ENCODE measurements around the gene MEGF10.

Gene MEGF10

GRCh38 chr5:127450046-127450445 lies 159.4 kb downstream of the MEGF10 start:
- no peak for DNase-seq

GRCh38 chr5:127451096-127451495 lies 160.5 kb downstream of the MEGF10 start:
- no peak for DNase-seq

GRCh38 chr5:127452626-127453025 lies 162.0 kb downstream of the MEGF10 start:
- no peak for DNase-seq

- no peak for DNase-seq
Measured at GRCh38 chr5:127471211-127471610, 180.6 kb downstream of the MEGF10 start.

DNA sequence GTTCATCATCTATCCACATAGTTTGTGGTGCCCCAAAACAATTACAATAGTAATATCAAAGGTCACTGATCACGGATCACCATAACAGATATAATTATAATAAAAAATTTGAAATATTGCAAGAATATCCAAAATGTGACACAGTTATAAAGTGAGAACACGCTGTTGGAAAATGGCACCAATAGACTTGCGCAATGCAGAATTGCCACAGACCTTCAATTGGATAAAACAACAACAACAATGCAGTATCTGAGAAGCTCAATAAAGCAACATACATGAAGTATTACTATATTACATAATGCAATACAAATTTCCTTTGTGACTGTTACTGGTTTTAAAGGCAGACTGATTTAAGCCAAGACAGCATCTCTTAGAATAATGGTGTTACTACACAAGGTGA lies 182.1 kb downstream of the MEGF10 start:
- DNase-seq = no peak

- DNase-seq = no peak
Measured at GRCh38 chr5:127486471-127486870, 195.9 kb downstream of the MEGF10 start.

DNA sequence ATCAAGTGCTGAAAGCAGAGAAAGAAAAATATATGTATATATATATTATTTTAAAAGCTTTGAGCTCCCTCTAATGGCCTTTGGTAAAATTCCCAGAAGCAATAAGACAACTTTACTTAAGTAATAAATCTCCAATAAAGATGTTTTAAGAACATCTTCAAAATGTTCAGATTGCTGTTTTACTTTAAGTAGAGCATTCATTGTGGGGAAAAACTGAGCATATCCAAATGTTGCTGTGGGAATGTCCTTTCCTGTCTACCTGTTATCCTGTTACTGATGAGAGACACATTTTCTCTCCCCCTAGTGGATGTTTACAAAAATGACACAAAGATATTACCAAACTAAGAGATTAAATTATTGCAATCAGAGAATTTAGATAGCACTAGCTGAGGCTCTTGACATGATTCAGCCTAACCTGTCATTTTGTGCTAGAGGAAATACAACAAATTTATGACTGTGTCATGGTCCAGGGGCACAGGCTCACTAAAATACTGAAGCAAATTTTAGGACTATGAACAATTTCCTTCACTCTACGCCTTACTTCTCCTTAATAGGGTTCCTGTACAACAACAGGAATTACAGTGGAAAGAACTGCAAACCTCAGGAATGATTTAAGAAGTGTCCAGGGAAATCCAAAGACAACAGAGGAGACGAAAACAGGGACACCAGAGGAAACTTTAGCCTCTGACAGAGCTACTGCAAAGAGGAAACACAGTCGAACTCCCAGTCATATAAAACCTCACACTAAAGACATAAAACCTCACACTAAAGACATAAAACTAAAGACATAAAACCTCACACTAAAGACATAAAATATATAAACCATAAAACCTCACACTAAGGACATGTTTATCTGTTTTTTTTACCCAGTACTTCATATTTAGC lies 202.5 kb downstream of the MEGF10 start:
- DNase-seq = peak; percentile 21

- DNase-seq = no peak
Measured at GRCh38 chr5:127498548-127498947, 208.0 kb downstream of the MEGF10 start.

DNA sequence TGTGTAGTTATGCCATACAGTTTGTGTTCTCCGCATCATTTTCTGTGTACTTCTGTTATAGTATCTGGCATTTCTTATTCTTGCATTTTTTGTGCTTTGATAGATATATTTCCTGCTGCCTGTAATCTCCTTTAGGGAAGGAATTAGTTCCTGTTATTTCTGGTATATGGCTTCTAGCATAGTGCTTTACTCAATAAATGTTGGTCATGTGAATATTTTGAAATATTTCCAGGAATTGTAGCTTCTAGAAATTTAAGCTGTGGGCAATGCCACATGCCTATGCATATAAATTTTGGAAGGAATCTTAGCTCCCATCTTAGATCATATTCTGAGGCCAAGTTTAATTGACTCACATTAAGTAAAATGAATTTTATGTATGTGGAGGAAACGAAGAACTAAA lies 215.3 kb downstream of the MEGF10 start:
- DNase-seq = no peak

GRCh38 chr5:127506616-127507015 lies 216.0 kb downstream of the MEGF10 start:
- no peak for DNase-seq

DNA sequence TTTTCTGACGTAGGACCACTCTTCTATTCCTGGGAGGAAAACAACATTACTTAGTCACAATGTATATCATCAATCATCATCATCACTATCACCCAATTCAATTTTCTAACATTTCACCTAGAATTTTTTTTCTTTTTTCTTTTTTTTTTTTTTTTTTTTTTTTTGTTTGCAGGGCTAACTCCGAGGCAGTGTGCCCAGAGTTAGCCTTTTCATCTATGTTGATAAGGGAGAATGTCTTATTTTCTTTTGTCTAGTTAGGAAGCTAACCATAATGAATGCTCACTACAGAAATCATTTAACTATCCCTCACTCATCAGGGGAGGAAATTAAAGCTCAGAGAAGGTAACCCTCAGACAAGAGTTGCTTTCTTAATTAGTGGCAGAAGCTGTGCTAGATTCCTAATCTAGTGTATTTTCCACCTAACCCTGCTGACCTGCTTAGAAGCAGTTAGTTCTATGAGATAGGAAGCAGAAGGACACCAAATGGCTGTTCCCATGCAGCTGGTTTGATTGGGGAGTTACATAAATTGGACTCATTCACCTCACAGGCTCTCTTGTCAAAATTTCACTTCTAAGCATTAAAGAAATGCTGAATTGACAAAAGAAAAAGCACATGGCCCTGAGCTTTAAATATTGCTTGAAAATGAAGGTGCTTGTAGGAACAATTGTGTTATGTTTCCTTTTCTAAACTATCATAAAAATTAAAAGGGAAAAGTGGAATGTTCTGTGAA lies 218.2 kb downstream of the MEGF10 start:
- no peak for DNase-seq

Measured in DMS153 (cell line).